ENCODE results near the gene ZBED4. TPM values are rescaled to one million over a fixed set of nuclear protein-coding genes. Genes with fewer than 3 reads are reported as not detected.

The ZBED4 gene
- total RNA-seq, 1 donor from 2014 or later: 43.8 TPM

DNA sequence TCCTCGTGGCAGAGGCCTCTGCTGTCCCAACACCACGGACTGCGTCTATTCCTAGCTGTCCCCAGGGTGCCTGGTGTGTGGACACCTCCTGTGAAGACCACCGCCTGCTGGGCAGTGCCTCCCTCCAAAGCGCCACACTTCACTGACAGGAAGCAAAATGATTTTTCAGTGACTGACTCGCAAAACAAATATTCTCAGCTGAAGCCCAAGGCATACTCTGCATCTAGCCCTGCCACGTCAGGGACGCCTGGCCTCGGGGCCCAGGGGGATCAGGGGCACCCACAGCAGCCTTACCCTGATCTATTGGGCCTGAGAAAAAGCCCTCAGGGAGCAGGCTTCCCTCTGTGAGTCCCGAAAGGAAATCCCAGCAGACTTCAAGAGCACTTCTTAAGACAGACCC, 28.2 kb upstream of the ZBED4 start:
- Mint-ChIP-seq H3K4me3 (peak overlapping the region; percentile 91), H3K36me3 (ENCODE audit: low read depth) (peaks cover 11% of the 10 kb centered on the region), H3K27ac (ENCODE audit: unreplicated experiment) (peak overlapping the region; percentile 10), H3K4me1 (peaks cover 29% of the 10 kb centered on the region), H3K27me3 (ENCODE audit: low read depth) (peaks cover 5% of the 10 kb centered on the region), H3K9me3 (peaks cover 3% of the 10 kb centered on the region)
- DNase-seq (ENCODE audit: low read depth, low spot score): no peak
- TF ChIP-seq, protein P1, sequence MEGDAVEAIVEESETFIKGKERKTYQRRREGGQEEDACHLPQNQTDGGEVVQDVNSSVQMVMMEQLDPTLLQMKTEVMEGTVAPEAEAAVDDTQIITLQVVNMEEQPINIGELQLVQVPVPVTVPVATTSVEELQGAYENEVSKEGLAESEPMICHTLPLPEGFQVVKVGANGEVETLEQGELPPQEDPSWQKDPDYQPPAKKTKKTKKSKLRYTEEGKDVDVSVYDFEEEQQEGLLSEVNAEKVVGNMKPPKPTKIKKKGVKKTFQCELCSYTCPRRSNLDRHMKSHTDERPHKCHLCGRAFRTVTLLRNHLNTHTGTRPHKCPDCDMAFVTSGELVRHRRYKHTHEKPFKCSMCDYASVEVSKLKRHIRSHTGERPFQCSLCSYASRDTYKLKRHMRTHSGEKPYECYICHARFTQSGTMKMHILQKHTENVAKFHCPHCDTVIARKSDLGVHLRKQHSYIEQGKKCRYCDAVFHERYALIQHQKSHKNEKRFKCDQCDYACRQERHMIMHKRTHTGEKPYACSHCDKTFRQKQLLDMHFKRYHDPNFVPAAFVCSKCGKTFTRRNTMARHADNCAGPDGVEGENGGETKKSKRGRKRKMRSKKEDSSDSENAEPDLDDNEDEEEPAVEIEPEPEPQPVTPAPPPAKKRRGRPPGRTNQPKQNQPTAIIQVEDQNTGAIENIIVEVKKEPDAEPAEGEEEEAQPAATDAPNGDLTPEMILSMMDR (conservative IDR thresholded peaks at IDR 0.05): no peak

DNA sequence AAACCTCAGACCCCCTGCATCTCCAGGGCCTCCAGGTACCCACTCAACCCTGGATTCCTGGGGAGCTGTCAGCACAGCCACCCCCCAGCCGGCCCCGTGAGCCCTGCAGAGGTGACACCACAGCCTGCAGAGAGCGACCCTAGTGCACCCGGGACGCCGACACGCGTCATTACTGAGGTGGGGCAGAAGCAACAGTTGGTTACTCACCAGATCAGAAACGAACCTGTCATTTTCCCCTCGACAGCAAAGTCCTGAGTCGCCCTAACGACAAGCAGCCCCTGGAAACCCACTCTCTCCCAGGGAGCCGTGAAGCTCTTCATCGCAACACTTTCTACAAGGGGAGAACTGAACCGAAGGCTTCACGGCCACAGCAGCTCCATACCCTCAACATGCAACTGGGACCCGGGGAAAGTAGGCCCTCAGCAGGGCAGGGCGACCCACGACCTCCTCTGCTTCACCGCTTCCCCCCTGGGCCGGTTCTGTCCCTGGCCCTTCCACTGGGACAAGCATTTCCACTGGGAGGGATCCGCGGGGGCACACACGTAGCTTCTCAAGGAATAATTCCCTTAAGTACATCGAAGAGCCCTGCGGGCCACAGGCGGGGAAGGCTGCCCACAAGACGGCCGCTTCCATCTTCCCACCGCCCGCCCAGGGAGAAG, 27.6 kb upstream of the ZBED4 start:
- TF ChIP-seq, protein P1 (conservative IDR thresholded peaks at IDR 0.05): no peak
- Mint-ChIP-seq H3K4me3 (peak overlapping the region; percentile 91), H3K36me3 (ENCODE audit: low read depth) (peaks cover 11% of the 10 kb centered on the region), H3K9me3 (peaks cover 5% of the 10 kb centered on the region), H3K27ac (ENCODE audit: unreplicated experiment) (peak overlapping the region; percentile 93), H3K4me1 (peaks cover 29% of the 10 kb centered on the region), H3K27me3 (ENCODE audit: low read depth) (peaks cover 8% of the 10 kb centered on the region)
- DNase-seq (ENCODE audit: low read depth, low spot score): no peak

DNA sequence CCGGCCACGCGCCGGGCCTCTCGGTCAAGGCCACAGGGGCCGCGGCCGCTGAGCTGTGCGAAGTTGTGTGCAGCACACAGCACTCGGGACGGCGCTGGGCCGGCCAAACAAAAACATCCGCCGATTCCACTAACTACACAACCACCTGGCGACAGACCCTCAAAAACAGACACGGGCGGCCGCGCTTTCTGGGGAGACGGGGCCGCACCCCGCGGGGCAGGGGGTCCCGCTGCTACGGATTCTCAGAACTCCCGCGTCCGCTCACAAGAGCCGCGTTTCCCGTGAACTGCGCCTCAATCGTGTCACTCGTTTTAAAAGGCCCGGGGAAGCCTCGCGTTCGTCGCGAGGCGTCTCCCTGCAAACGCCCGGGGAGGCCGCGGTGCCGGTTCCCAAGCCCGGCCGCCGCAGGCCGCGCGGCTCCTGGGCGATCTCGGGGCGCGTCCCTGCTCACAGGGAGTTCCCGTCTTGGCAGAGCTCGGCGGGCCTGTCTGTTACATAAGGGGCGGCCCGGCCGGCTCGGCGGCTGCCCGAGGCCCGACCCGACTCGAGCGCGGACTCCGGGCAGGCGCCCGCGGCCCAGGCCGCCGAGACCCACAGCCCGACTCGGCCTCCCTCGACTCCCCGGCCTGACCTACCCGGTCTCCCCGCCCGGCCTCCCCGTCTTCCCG, 26.9 kb upstream of the ZBED4 start:
- H3K27ac Mint-ChIP-seq (ENCODE audit: unreplicated experiment): peak overlapping the region; percentile 93
- DNase-seq (ENCODE audit: low read depth, low spot score): no peak
- peaks cover 7% of the 10 kb centered on the region for H3K9me3 Mint-ChIP-seq
- peaks cover 13% of the 10 kb centered on the region for H3K27me3 Mint-ChIP-seq (ENCODE audit: low read depth)
- H3K36me3 Mint-ChIP-seq (ENCODE audit: low read depth): peaks cover 11% of the 10 kb centered on the region
- H3K4me3 Mint-ChIP-seq: peak overlapping the region; percentile 91
- H3K4me1 Mint-ChIP-seq: peaks cover 29% of the 10 kb centered on the region
- TF ChIP-seq, protein P1 (conservative IDR thresholded peaks at IDR 0.05): no peak

DNA sequence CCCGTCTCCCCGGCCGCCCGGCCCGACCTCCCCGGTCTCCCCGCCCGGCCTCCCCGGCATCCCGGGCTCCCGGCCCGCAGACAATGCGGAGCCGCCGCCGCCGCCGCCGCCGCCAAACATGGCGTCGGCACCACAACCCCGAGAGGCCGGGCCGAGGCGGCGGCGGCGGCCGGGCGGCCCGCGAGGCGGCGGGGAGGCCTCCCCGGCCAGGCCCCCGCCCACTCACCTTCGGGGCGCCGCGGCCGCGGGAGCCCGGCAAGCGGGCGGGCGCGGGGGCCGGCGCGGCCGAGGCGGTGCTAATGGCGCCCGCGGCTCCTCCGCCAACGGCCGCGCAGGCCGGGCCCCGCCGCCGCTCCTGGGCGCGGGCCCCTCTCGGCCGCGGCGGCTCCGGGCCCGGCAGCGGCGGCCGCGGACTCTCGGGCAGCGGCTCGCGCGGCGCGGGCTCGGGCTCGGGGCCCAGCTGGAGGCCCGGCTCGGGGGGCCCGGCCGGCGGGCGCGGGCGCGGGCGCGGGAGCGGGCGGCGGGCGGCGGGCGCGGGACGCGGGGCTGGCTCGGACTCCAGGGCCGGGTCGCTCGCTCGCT, 26.3 kb upstream of the ZBED4 start:
- peaks cover 11% of the 10 kb centered on the region for H3K36me3 Mint-ChIP-seq (ENCODE audit: low read depth)

DNA sequence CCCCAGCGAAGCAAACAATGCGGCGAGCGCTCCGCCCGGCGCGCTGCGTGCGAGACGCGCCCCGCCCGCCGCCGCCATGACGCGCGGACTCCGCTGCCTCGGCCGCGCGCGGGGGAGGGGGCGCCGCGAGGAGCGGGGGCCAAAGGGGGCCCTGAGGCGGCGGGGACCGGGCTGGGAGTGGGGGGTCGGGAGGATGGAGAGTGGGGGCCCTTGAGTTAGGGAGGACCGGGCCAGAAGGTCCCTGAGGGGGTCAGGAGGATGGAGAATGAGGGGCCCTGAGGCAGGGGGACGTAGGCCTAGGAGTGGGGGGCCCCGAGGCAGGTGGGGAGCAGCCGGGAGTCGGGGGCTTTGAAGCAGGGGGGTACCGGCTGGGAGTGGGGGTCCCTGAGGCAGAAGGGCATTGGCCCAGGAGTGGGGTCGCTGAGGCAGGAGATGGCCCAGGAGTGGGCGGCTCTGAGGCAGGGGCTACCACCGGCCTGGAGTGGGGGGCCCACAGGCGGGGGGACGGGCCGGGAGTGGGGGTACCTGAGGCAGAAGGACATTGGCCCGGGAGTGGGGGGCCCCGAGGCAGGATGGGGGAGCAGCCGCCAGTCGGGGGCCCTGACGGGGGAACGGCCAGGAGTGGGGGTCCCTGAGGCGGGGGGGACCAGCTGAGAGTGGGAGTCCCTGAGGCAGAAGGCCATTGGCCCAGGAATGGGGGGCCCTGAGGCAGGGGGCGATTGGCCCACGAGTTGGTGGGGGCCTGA, 25.6 kb upstream of the ZBED4 start, which contains the start of gene BRD1:
BRD1 (minus strand) TSS at position 21 of the 746 bp plus-strand sequence. CDS start 3,556 bp downstream, outside the sequence.
- DNase-seq (ENCODE audit: low read depth, low spot score): no peak
- peak within 1 kb of the TSS; percentile 62 for H3K27ac Mint-ChIP-seq (ENCODE audit: unreplicated experiment)
- TF ChIP-seq, protein P1 (conservative IDR thresholded peaks at IDR 0.05): no peak
- peak within 1 kb of the TSS; percentile 91 for H3K4me3 Mint-ChIP-seq
- H3K36me3 Mint-ChIP-seq (ENCODE audit: low read depth): peaks cover 14% of the 10 kb centered on the region
- H3K4me1 Mint-ChIP-seq: peaks cover 29% of the 10 kb centered on the region
- H3K27me3 Mint-ChIP-seq (ENCODE audit: low read depth): peaks cover 22% of the 10 kb centered on the region
- H3K9me3 Mint-ChIP-seq: peaks cover 7% of the 10 kb centered on the region

More for the DNA sequence above, 26.3 kb upstream of the ZBED4 start:
- TF ChIP-seq, protein P1 (conservative IDR thresholded peaks at IDR 0.05): no peak
- Mint-ChIP-seq H3K9me3 (peaks cover 7% of the 10 kb centered on the region), H3K27me3 (ENCODE audit: low read depth) (peaks cover 17% of the 10 kb centered on the region), H3K4me3 (no peak overlapping the region), H3K4me1 (peaks cover 29% of the 10 kb centered on the region), H3K27ac (ENCODE audit: unreplicated experiment) (no peak overlapping the region)
- no peak for DNase-seq (ENCODE audit: low read depth, low spot score)

Data from neural crest cell (in vitro differentiated cells).